H1 (cell line): Measurements from ENCODE around the gene MYO9A.

Experiments
- BCL11A ChIP-seq, 2 experiments: IDR thresholded peaks; one replicate each; pipeline ENCODE4 v1.6.1; 2011; ENCODE audit warnings: low read depth in 2 of 2, low read length in 2 of 2, mild to moderate bottlenecking in 2 of 2
- EP300 ChIP-seq, 2 experiments: IDR thresholded peaks; 1 replicate in 1 of 2; 2 replicates in 1 of 2; pipeline ENCODE4 v1.6.1; 2011 to 2012; ENCODE audit warnings: low read depth in 2 of 2, low read length in 2 of 2, mild to moderate bottlenecking in 2 of 2, borderline replicate concordance in 1 of 2, inconsistent platforms in 1 of 2, moderate library complexity in 1 of 2
- EZH2 ChIP-seq: fragments of 200-600 bp; sonication (generic); IDR thresholded peaks from 2 replicates; pipeline ENCODE4 v1.7.1; 2012; ENCODE audit warnings: low read depth, mild to moderate bottlenecking, moderate library complexity, low read length, inconsistent platforms; ENCODE audit not compliant: severe bottlenecking
- KDM5A ChIP-seq: fragments of 200-600 bp; IDR thresholded peaks from 2 replicates; pipeline ENCODE4 v1.7.1; 2012; ENCODE audit warnings: mild to moderate bottlenecking, low read length, inconsistent platforms, mixed read lengths
- POLR2AphosphoS5 ChIP-seq: IDR thresholded peaks from 2 replicates; pipeline ENCODE4 v1.6.1; 2011; ENCODE audit warnings: low read depth, low read length
- RAD21 ChIP-seq, 2 experiments: IDR thresholded peaks in 1 of 2; conservative IDR thresholded peaks in 1 of 2; 2 replicates each; pipeline ENCODE4 v1.6.1; 2011; ENCODE audit warnings: low read depth in 2 of 2, low read length in 2 of 2, improper control_type of control experiment in 1 of 2, inconsistent platforms in 1 of 2, mild to moderate bottlenecking in 1 of 2, moderate library complexity in 1 of 2
- RFX5 ChIP-seq: IDR thresholded peaks from 2 replicates; pipeline ENCODE4 v1.6.1; 2011; ENCODE audit warnings: low read depth, low read length, improper control_type of control experiment, borderline replicate concordance
- TEAD4 ChIP-seq: IDR thresholded peaks from 2 replicates; pipeline ENCODE4 v1.6.1; 2012; ENCODE audit warnings: low read depth, low read length, inconsistent platforms, mixed read lengths

DNA sequence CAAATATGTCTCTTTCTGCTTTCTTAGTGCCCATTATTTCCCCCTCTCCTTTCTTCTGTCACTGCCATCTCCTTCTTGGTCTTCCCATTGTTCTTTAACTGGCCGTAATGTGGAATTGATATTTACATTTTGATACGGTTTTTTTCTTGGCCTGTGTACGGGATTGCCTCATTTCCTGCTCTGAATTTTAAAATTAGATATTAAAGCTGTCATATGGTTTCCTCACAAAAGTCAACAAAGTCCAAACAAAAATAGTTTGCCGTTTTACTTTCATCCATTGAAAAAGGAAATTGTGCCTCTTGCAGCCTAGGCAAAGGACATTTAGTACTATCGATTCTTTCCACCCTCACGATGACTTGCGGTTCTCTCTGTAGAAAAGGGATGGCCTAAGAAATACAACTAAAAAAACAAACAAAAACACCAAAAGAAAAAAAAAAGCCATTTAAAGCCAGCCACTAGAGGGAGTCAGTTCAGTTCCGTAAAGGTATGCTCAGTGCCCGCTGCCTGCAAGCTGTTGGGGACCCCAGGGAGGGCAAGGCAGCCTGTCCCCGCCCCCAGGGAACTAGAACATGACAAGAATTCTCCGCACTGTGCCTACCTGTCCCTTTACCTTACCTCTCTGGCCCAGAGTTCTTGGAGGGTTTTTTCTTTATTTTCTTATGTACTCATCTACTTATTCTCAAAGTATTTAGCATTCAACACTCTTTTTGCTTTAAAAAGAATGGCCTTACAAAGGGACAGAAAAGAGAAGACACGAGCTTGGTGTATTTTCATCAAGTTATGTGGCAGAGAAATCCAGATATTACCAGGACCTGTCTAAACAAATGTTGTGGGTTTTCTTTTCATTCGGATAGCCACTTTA lies 337.6 kb downstream of the MYO9A start:
- TF ChIP-seq KDM5A (no peak), RAD21 (IDR thresholded peaks at IDR 0.05 in 1 of 2, conservative IDR thresholded peaks at IDR 0.05 in 1 of 2; ENCODE audit: low read depth in 2 of 2, low read length in 2 of 2) (peak; percentile 51 to 67), TEAD4 (no peak), BCL11A (IDR thresholded peaks at IDR 0.05; ENCODE audit: low read depth in 2 of 2, low read length in 2 of 2) (no peak), RFX5 (no peak), POLR2AphosphoS5 (no peak), EZH2 (no peak), EP300 (IDR thresholded peaks at IDR 0.05; ENCODE audit: borderline replicate concordance in 1 of 2, low read depth in 2 of 2, low read length in 2 of 2) (no peak)
